Neural cell (in vitro differentiated cells): Measurements from ENCODE around the gene TNP2. TPM values are rescaled to one million over a fixed set of nuclear protein-coding genes. Genes with fewer than 3 reads are reported as not detected.

ENCODE experiments used
- H2AFZ ChIP-seq: fragments of 200-600, 300-800 bp; sonication (generic), shearing (Covaris generic); 2 replicates; pipeline ENCODE4 v1.6.0; 2014; ENCODE audit warnings: low read depth, mild to moderate bottlenecking, antibody characterized with exemption, low read length, moderate library complexity
- H3F3A ChIP-seq: fragments of 200-600 bp; shearing (Covaris generic); 2 replicates; pipeline ENCODE4 v1.6.1; 2016; ENCODE audit warnings: mild to moderate bottlenecking, moderate library complexity, mixed read lengths, antibody characterized with exemption, low read length; ENCODE audit not compliant: insufficient read depth, poor library complexity, severe bottlenecking
- H3K27ac ChIP-seq: fragments of 200-600, 300-800 bp; sonication (generic), shearing (Covaris generic); 2 replicates; pipeline ENCODE4 v1.5.1; 2014; ENCODE audit warnings: mild to moderate bottlenecking, low read length, moderate library complexity
- H3K27me3 ChIP-seq: fragments of 300-800, 200-600 bp; sonication (generic), shearing (Covaris generic); 2 replicates; pipeline ENCODE4 v1.6.0; 2014; ENCODE audit warnings: mild to moderate bottlenecking, low read depth, low read length, moderate library complexity; ENCODE audit not compliant: insufficient read depth
- H3K36me3 ChIP-seq: fragments of 300-800, 200-600 bp; sonication (generic), shearing (Covaris generic); 2 replicates; pipeline ENCODE4 v1.5.1; 2014; ENCODE audit warnings: mild to moderate bottlenecking, antibody characterized with exemption, low read length, moderate library complexity; ENCODE audit not compliant: insufficient read depth
- H3K4me2 ChIP-seq: fragments of 300-800, 200-600 bp; sonication (generic), shearing (Covaris generic); 2 replicates; pipeline ENCODE4 v1.6.0; 2014; ENCODE audit warnings: mild to moderate bottlenecking, low read length
- H3K4me3 ChIP-seq: fragments of 300-800, 200-600 bp; sonication (generic), shearing (Covaris generic); 2 replicates; pipeline ENCODE4 v1.5.1; 2014; ENCODE audit warnings: mild to moderate bottlenecking, low read length, moderate library complexity
- H3K79me2 ChIP-seq: fragments of 200-600 bp; shearing (Covaris generic); replicated peaks from 2 replicates; pipeline ENCODE4 v1.6.0; 2014; ENCODE audit warnings: mild to moderate bottlenecking, low read length, moderate library complexity; ENCODE audit not compliant: insufficient read depth
- H3K9ac ChIP-seq: fragments of 300-800, 200-600 bp; sonication (generic), shearing (Covaris generic); 2 replicates; pipeline ENCODE4 v1.6.1; 2016; ENCODE audit warnings: mild to moderate bottlenecking, low read length, mixed read lengths
- H3K9me2 ChIP-seq: fragments of 200-600 bp; shearing (Covaris generic); 2 replicates; pipeline ENCODE4 v1.6.1; 2016; ENCODE audit warnings: mild to moderate bottlenecking, low read length, mixed read lengths; ENCODE audit not compliant: insufficient read depth
- H3K9me3 ChIP-seq: fragments of 200-600, 300-800 bp; sonication (generic), shearing (Covaris generic); 2 replicates; pipeline ENCODE4 v1.6.1; 2016; ENCODE audit warnings: mild to moderate bottlenecking, mixed run types, low read length, moderate library complexity, mixed read lengths
- H4K20me1 ChIP-seq: fragments of 200-600 bp; shearing (Covaris generic); 2 replicates; pipeline ENCODE4 v1.6.1; 2016; ENCODE audit warnings: mild to moderate bottlenecking, mixed run types; ENCODE audit not compliant: insufficient read depth
- CTCF ChIP-seq: fragments of 450-650 bp; IDR thresholded peaks from 2 replicates; pipeline ENCODE4 v1.5.1; 2014; ENCODE audit warnings: antibody characterized with exemption, mild to moderate bottlenecking, moderate library complexity; ENCODE audit not compliant: poor library complexity, severe bottlenecking
- EP300 ChIP-seq: fragments of 450-650 bp; conservative IDR thresholded peaks from 2 replicates; pipeline ENCODE4 v1.6.1; 2014; ENCODE audit warnings: antibody characterized with exemption, mild to moderate bottlenecking, moderate library complexity; ENCODE audit not compliant: poor library complexity, severe bottlenecking
- EZH2 ChIP-seq: fragments of 200-600, 300-800 bp; shearing (Covaris generic), sonication (generic); IDR thresholded peaks from 2 replicates; pipeline ENCODE4 v1.6.1; 2014; ENCODE audit warnings: antibody characterized with exemption, low read length, borderline replicate concordance, mild to moderate bottlenecking; ENCODE audit not compliant: insufficient read depth, poor library complexity, severe bottlenecking
- MXI1 ChIP-seq: fragments of 450-650 bp; conservative IDR thresholded peaks from 2 replicates; pipeline ENCODE4 v1.6.1; 2014; ENCODE audit warnings: antibody characterized with exemption, mild to moderate bottlenecking; ENCODE audit not compliant: poor library complexity, severe bottlenecking
- POLR2AphosphoS5 ChIP-seq: IDR thresholded peaks from 2 replicates; pipeline ENCODE4 v1.6.1; 2012
- RAD21 ChIP-seq: fragments of 450-650 bp; conservative IDR thresholded peaks from 2 replicates; pipeline ENCODE4 v1.6.1; 2014; ENCODE audit warnings: antibody characterized with exemption, mild to moderate bottlenecking, moderate library complexity
- REST ChIP-seq: IDR thresholded peaks from 2 replicates; pipeline ENCODE4 v1.6.1; 2012; ENCODE audit warnings: borderline replicate concordance
- SMC3 ChIP-seq: fragments of 450-650 bp; conservative IDR thresholded peaks from 2 replicates; pipeline ENCODE4 v1.6.1; 2014; ENCODE audit warnings: antibody characterized with exemption, mild to moderate bottlenecking, moderate library complexity; ENCODE audit not compliant: poor library complexity
- TAF1 ChIP-seq: IDR thresholded peaks from 2 replicates; pipeline ENCODE4 v1.6.1; 2012; ENCODE audit warnings: low read depth
- polyA plus RNA-seq: library from polyadenylated mRNA; depleted of rRNA; stranded (reverse); fragments of >200 nt; gene quantifications from 2 replicates; pipeline ENCODE4 v1.2.3, GENCODE V29; 2014

TNP2 gene
- polyA plus RNA-seq, 1 donor from 2014 or later = not detected

- no peaks in the 10 kb centered on the region for H3F3A ChIP-seq
- H2AFZ ChIP-seq = no peak overlapping the region
- H3K9me3 ChIP-seq = no peaks in the 10 kb centered on the region
- no peaks in the 10 kb centered on the region for H3K9me2 ChIP-seq
- no peaks in the 10 kb centered on the region for H4K20me1 ChIP-seq
- no peaks in the 10 kb centered on the region for H3K79me2 ChIP-seq
- H3K4me3 ChIP-seq = no peak overlapping the region
- H3K9ac ChIP-seq = no peak overlapping the region
- TF ChIP-seq SMC3 (no peak), RAD21 (no peak), EZH2 (no peak), CTCF (no peak), REST (no peak), MXI1 (no peak), EP300 (no peak), POLR2AphosphoS5 (no peak), TAF1 (no peak)
- H3K27ac ChIP-seq = no peak overlapping the region
- no peaks in the 10 kb centered on the region for H3K36me3 ChIP-seq
- H3K4me2 ChIP-seq = no peak overlapping the region
- no peaks in the 10 kb centered on the region for H3K27me3 ChIP-seq
Measured at GRCh38 chr16:11235703-11235991, 33.5 kb downstream of the TNP2 start.

- no peak for TF ChIP-seq EZH2
- no peak for TF ChIP-seq TAF1
- TF ChIP-seq EP300 = no peak
- no peak for TF ChIP-seq RAD21
- no peak for TF ChIP-seq MXI1
- no peak for TF ChIP-seq SMC3
- TF ChIP-seq REST = no peak
- TF ChIP-seq CTCF = no peak
- TF ChIP-seq POLR2AphosphoS5 = no peak
- Histone ChIP-seq H3F3A (no peaks in the 10 kb centered on the region), H3K9me2 (no peaks in the 10 kb centered on the region), H3K9me3 (no peaks in the 10 kb centered on the region), H3K4me2 (no peak overlapping the region), H3K36me3 (no peaks in the 10 kb centered on the region), H3K79me2 (no peaks in the 10 kb centered on the region), H3K4me3 (no peak overlapping the region), H4K20me1 (no peaks in the 10 kb centered on the region), H3K27me3 (no peaks in the 10 kb centered on the region), H3K9ac (no peak overlapping the region), H3K27ac (no peak overlapping the region), H2AFZ (no peak overlapping the region)
Measured at GRCh38 chr16:11234884-11235702, 34.0 kb downstream of the TNP2 start.
